ENCODE results near the gene NEAT1.

The NEAT1 gene

GRCh38 chr11:65380460-65381119, 42.0 kb upstream of the NEAT1 start:
- no peak overlapping the region for H3K9ac ChIP-seq (ENCODE audit: low read length)
- H3K4me1 ChIP-seq (ENCODE audit: control insufficient read depth, insufficient read depth, low read length): peaks cover 25% of the 10 kb centered on the region
- no peaks in the 10 kb centered on the region for H3K9me3 ChIP-seq (ENCODE audit: control insufficient read depth, insufficient read depth, low read depth, low read length)
- H3K4me3 ChIP-seq (ENCODE audit: low read depth, low read length): no peak overlapping the region
- H3K36me3 ChIP-seq (ENCODE audit: control insufficient read depth, insufficient read depth, low read length): no peaks in the 10 kb centered on the region
- H3K27ac ChIP-seq (ENCODE audit: low read depth, low read length): no peak overlapping the region
- no peaks in the 10 kb centered on the region for H3K27me3 ChIP-seq (ENCODE audit: control insufficient read depth, insufficient read depth, low read length)

- Histone ChIP-seq H3K4me3 (ENCODE audit: low read depth, low read length) (peak overlapping the region; percentile 33; the same call in 1 of the 2 replicates), H3K27ac (ENCODE audit: low read depth, low read length) (peak overlapping the region; percentile 84; the same call in 1 of the 2 replicates), H3K27me3 (ENCODE audit: control insufficient read depth, insufficient read depth, low read length) (no peaks in the 10 kb centered on the region), H3K36me3 (ENCODE audit: control insufficient read depth, insufficient read depth, low read length) (no peaks in the 10 kb centered on the region), H3K9ac (ENCODE audit: low read length) (peak overlapping the region; percentile 55), H3K4me1 (ENCODE audit: control insufficient read depth, insufficient read depth, low read length) (peaks cover 28% of the 10 kb centered on the region), H3K9me3 (ENCODE audit: control insufficient read depth, insufficient read depth, low read depth, low read length) (no peaks in the 10 kb centered on the region)
Measured at GRCh38 chr11:65381716-65382032, 40.9 kb upstream of the NEAT1 start.

GRCh38 chr11:65382033-65382803, 40.4 kb upstream of the NEAT1 start, which contains the start of gene SLC25A45:
Gene SLC25A45, minus strand, starts transcription at chr11:65382646. Its CDS starts 695 bp downstream, at chr11:65381951.
- Histone ChIP-seq H3K27me3 (ENCODE audit: control insufficient read depth, insufficient read depth, low read length) (no peaks in the 10 kb centered on the region), H3K27ac (ENCODE audit: low read depth, low read length) (peak within 1 kb of the TSS; percentile 84; the same call in 1 of the 2 replicates), H3K9ac (ENCODE audit: low read length) (peak within 1 kb of the TSS; percentile 55), H3K36me3 (ENCODE audit: control insufficient read depth, insufficient read depth, low read length) (no peaks in the 10 kb centered on the region), H3K4me3 (ENCODE audit: low read depth, low read length) (peak within 1 kb of the TSS; percentile 33), H3K4me1 (ENCODE audit: control insufficient read depth, insufficient read depth, low read length) (peaks cover 28% of the 10 kb centered on the region), H3K9me3 (ENCODE audit: control insufficient read depth, insufficient read depth, low read depth, low read length) (no peaks in the 10 kb centered on the region)

GRCh38 chr11:65382804-65383368, 39.7 kb upstream of the NEAT1 start:
- Histone ChIP-seq H3K4me3 (ENCODE audit: low read depth, low read length) (peak overlapping the region; percentile 33), H3K9me3 (ENCODE audit: control insufficient read depth, insufficient read depth, low read depth, low read length) (no peaks in the 10 kb centered on the region), H3K36me3 (ENCODE audit: control insufficient read depth, insufficient read depth, low read length) (no peaks in the 10 kb centered on the region), H3K27ac (ENCODE audit: low read depth, low read length) (peak overlapping the region; percentile 84; the same call in 1 of the 2 replicates), H3K9ac (ENCODE audit: low read length) (peak overlapping the region; percentile 55), H3K4me1 (ENCODE audit: control insufficient read depth, insufficient read depth, low read length) (peaks cover 28% of the 10 kb centered on the region), H3K27me3 (ENCODE audit: control insufficient read depth, insufficient read depth, low read length) (no peaks in the 10 kb centered on the region)

GRCh38 chr11:65383778-65384177, 38.8 kb upstream of the NEAT1 start:
- H3K9me3 ChIP-seq (ENCODE audit: control insufficient read depth, insufficient read depth, low read depth, low read length): no peaks in the 10 kb centered on the region
- H3K27ac ChIP-seq (ENCODE audit: low read depth, low read length): no peak overlapping the region
- no peak overlapping the region for H3K9ac ChIP-seq (ENCODE audit: low read length)
- peaks cover 28% of the 10 kb centered on the region for H3K4me1 ChIP-seq (ENCODE audit: control insufficient read depth, insufficient read depth, low read length)
- no peaks in the 10 kb centered on the region for H3K27me3 ChIP-seq (ENCODE audit: control insufficient read depth, insufficient read depth, low read length)
- H3K4me3 ChIP-seq (ENCODE audit: low read depth, low read length): no peak overlapping the region
- H3K36me3 ChIP-seq (ENCODE audit: control insufficient read depth, insufficient read depth, low read length): 0 out of 2 replicates have a peak, but pooled peaks cover 3% of the 10 kb centered on the region

- H3K4me1 ChIP-seq (ENCODE audit: control insufficient read depth, insufficient read depth, low read length): peaks cover 31% of the 10 kb centered on the region
Measured at GRCh38 chr11:65384301-65384889, 38.2 kb upstream of the NEAT1 start.

GRCh38 chr11:65386307-65387140, 36.1 kb upstream of the NEAT1 start, which contains the start of gene FRMD8:
Gene FRMD8, plus strand, starts transcription at chr11:65386637. Its CDS starts 400 bp downstream, at chr11:65387037.
- Histone ChIP-seq H3K9me3 (ENCODE audit: control insufficient read depth, insufficient read depth, low read depth, low read length) (no peaks in the 10 kb centered on the region), H3K4me3 (ENCODE audit: low read depth, low read length) (peak within 1 kb of the TSS; percentile 90), H3K4me1 (ENCODE audit: control insufficient read depth, insufficient read depth, low read length) (peaks cover 45% of the 10 kb centered on the region), H3K36me3 (ENCODE audit: control insufficient read depth, insufficient read depth, low read length) (0 out of 2 replicates have a peak, but pooled peaks cover 6% of the 10 kb centered on the region), H3K27ac (ENCODE audit: low read depth, low read length) (peak within 1 kb of the TSS; percentile 9; the same call in 1 of the 2 replicates), H3K9ac (ENCODE audit: low read length) (peak within 1 kb of the TSS; percentile 86), H3K27me3 (ENCODE audit: control insufficient read depth, insufficient read depth, low read length) (no peaks in the 10 kb centered on the region)

More at GRCh38 chr11:65384301-65384889, 38.2 kb upstream of the NEAT1 start:
- 0 out of 2 replicates have a peak, but pooled peaks cover 6% of the 10 kb centered on the region for H3K36me3 ChIP-seq (ENCODE audit: control insufficient read depth, insufficient read depth, low read length)
- H3K9ac ChIP-seq (ENCODE audit: low read length): no peak overlapping the region
- no peaks in the 10 kb centered on the region for H3K27me3 ChIP-seq (ENCODE audit: control insufficient read depth, insufficient read depth, low read length)
- H3K9me3 ChIP-seq (ENCODE audit: control insufficient read depth, insufficient read depth, low read depth, low read length): no peaks in the 10 kb centered on the region
- no peak overlapping the region for H3K27ac ChIP-seq (ENCODE audit: low read depth, low read length)
- H3K4me3 ChIP-seq (ENCODE audit: low read depth, low read length): no peak overlapping the region

- H3K9ac ChIP-seq (ENCODE audit: low read length): no peak overlapping the region
- no peak overlapping the region for H3K27ac ChIP-seq (ENCODE audit: low read depth, low read length)
- no peaks in the 10 kb centered on the region for H3K27me3 ChIP-seq (ENCODE audit: control insufficient read depth, insufficient read depth, low read length)
- H3K4me3 ChIP-seq (ENCODE audit: low read depth, low read length): peak overlapping the region; percentile 18; the same call in 1 of the 2 replicates
- peaks cover 12% of the 10 kb centered on the region for H3K36me3 ChIP-seq (ENCODE audit: control insufficient read depth, insufficient read depth, low read length)
- H3K9me3 ChIP-seq (ENCODE audit: control insufficient read depth, insufficient read depth, low read depth, low read length): no peaks in the 10 kb centered on the region
- H3K4me1 ChIP-seq (ENCODE audit: control insufficient read depth, insufficient read depth, low read length): peaks cover 30% of the 10 kb centered on the region; the same call in 1 of the 2 replicates
Measured at GRCh38 chr11:65388731-65389130, 33.9 kb upstream of the NEAT1 start.

GRCh38 chr11:65389294-65389980, 33.2 kb upstream of the NEAT1 start:
- no peaks in the 10 kb centered on the region for H3K27me3 ChIP-seq (ENCODE audit: control insufficient read depth, insufficient read depth, low read length)
- H3K4me3 ChIP-seq (ENCODE audit: low read depth, low read length): no peak overlapping the region
- H3K9ac ChIP-seq (ENCODE audit: low read length): peak overlapping the region; percentile 15
- no peaks in the 10 kb centered on the region for H3K9me3 ChIP-seq (ENCODE audit: control insufficient read depth, insufficient read depth, low read depth, low read length)
- H3K36me3 ChIP-seq (ENCODE audit: control insufficient read depth, insufficient read depth, low read length): peaks cover 19% of the 10 kb centered on the region
- peaks cover 24% of the 10 kb centered on the region; the same call in 1 of the 2 replicates for H3K4me1 ChIP-seq (ENCODE audit: control insufficient read depth, insufficient read depth, low read length)
- no peak overlapping the region for H3K27ac ChIP-seq (ENCODE audit: low read depth, low read length)
